Kidney tubule cell (primary cell): ENCODE measurements around the gene MRPL53.

ENCODE experiments used
- DNase-seq: peaks from one replicate; pipeline ENCODE4 v3.0.0-alpha.2; 2018; ENCODE audit warnings: low spot score

The MRPL53 gene

DNA sequence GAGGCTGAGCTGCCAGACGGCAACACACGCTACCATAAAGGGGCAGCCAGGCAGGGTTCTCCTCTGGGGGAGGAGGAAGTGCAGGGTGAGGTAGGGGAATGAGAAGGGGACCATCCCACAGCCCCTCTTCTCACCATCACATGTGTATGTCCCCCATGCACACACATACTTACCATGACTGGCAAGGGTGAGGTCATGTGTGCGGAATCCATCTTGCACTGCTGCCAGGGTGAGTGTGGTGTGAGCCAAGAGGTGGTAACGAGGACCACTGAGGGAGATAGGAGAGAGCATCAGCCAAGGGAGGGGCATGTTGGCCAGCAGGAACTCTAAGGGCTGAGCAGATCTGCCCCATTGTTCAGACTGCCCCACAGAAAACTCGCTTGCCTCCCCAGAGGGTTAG is 43.8 kb downstream of the MRPL53 start:
- DNase-seq = no peak

DNA sequence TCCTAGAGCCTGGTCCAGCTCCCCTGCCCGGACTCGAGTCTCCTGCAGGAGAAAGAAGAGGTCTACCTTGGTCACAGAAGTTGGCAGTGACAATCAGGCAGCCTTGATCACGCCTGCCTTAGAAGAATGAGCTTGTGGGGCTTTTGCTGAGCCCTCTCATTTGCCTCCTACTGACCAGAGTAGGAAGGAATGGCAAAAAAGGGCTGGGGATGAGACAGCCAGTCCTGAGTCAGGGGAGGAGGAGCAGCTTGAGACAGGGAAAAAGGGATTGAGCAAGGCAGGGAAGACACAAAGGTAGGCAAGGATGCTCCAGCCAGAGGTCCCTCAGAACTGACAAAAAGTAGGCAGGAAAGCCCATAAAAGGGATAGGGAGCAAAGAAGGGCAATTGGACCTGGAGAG is 44.9 kb downstream of the MRPL53 start:
- no peak for DNase-seq

DNA sequence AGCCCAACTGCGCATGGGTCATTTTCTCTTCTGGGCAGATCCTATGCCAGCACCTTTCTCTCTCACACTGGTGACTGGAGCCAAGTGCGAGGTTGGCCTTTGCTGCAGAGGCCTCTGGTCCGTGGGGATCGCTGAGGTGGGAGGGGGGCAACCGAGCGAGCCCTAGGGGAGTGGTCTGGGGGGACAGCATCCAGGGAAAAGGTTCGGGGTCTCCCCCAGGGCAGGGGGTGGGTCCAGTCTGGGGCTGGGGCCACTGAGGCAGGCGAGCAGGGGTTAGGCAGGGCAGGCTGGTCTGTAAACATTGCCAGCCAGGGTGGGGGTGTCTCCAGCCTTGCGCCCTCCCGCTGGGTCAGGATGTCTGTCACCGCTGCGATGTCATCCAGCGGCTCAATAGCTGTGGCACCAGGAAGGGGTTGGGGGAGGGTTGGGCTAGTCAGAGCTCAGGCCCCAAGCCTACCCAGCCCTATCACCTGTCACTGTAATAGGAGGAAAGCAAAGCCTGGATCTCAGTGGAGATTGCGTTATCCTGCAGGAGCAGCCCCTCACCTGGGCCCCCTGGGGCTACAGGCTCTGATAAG is 46.2 kb downstream of the MRPL53 start:
- no peak for DNase-seq

DNA sequence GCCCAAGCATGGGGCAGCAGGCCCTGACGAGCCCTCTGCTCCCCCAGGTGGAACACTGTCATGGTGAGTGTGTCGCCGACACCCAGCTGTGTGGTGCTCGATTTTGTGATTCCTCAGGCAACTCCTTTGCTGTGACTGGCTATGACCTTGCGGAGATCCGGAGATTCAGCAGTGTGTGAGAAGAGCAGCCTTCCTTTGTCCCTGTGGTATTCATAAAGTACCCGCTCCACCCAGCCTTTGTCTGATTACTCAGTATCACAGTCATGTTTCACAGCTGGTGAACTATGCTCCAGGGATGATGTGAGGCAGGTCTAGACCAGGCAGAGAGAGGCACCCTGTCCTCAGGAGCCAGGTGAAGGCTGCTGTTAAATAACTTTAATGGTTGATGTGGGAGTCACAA is 47.0 kb downstream of the MRPL53 start:
- DNase-seq = peak; percentile 84

DNA sequence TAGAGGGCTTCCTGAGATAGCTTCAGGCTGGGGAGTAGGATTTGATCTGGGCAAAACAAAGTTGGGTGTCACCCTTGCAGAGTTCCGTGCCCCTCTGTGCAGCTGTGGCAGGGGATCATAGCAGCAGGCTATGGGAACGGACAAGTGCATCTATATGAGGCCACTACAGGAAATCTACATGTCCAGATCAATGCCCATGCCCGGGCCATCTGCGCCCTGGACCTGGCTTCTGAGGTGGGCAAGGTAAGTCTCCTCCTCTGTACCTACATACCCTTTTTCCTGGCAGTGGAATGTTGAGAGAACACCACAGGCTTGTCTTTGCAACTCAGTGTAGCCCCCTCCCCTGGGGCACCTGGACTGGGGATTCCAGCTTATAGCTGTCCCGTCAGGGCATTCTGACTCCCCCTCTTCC is 47.5 kb downstream of the MRPL53 start:
- no peak for DNase-seq

DNA sequence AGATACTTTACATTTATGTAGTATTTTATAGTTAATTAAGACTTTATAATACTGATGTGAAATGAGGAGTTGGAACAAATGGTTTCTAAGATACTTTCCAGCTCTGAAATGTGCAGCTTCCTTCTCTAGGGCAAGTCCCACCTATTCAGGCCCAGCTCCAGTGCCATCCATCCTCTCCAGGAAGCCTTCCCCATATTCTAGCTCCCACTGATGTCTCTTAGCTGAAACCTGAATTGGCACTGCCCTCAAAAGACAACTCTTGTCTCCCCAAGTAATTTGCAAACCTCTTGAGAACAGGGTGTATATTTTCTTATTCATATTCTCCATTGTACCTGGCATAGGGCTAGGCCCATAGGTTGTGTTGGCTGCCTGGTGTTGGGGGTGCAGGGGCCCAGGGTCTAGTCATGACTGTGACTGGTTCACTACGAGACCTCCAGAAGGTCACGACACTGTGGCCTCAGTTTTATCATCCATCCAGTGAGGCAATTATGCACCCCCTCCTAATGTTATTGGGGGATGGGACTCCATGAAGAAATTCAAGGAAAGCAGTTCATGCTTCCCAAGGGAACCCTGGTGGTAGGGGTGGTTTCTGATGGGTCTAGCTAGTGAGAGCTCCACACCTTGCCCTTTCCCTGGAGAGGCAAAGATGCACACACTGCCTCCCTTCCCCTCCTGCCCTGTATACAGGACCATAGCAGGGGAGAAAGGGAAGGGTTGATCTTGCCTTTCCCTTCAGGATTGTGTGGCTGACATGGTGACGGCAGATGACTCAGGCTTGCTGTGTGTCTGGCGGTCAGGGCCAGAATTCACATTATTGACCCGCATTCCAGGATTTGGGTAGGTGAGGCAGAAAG is 48.1 kb downstream of the MRPL53 start:
- DNase-seq = no peak

DNA sequence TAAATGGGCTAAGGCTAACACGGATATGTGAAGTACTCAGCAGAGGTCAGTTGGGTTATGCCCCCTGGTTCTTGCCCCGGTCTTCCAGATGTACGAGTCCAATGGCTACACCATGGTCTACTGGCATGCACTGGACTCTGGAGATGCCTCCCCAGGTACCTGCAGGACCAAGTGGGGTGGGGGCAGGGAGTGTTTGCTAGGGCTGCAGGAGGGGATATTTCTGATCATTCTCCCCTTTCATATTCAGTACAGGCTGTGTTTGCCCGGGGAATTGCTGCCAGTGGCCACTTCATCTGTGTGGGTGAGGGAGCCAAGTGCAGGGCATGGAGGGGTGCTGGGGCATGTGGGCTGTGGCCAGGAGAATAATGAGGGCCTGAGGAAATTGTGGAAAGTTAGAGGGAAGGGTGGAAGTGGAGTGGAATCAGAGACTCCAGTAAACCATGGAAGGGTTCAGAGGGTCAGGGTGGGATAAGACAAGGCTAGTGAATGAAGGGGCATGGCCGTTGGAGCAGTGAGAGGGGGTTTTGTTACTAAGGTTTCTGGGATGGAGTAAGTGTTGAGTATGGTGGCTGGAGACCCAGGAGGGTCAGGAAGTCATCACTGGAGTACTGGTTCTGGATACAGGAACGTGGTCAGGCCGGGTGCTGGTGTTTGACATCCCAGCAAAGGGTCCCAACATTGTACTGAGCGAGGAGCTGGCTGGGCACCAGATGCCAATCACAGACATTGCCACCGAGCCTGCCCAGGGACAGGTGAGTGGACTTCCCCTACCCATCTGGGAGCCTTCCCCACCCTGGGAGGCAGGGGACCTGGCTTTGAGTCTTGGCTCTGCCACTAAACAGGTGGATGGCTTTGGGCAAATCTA is 49.0 kb downstream of the MRPL53 start:
- no peak for DNase-seq
